OCI-LY7 (cell line): ENCODE data around the gene KIF9.

Source experiments
- EZH2phosphoT487 ChIP-seq: fragments of 200-600 bp; sonication (generic); IDR thresholded peaks from 2 replicates; pipeline ENCODE4 v1.6.1; 2018; ENCODE audit warnings: low read depth, borderline replicate concordance, mild to moderate bottlenecking, mixed run types, antibody characterized with exemption, low read length, moderate library complexity, mixed read lengths
- TF ChIP-seq, protein P1 (sequence below): fragments of 200-600 bp; sonication (generic); conservative IDR thresholded peaks from 2 replicates; pipeline ENCODE4 v1.5.1; 2014; ENCODE audit warnings: mild to moderate bottlenecking, antibody characterized with exemption, low read length, moderate library complexity, mixed read lengths

DNA sequence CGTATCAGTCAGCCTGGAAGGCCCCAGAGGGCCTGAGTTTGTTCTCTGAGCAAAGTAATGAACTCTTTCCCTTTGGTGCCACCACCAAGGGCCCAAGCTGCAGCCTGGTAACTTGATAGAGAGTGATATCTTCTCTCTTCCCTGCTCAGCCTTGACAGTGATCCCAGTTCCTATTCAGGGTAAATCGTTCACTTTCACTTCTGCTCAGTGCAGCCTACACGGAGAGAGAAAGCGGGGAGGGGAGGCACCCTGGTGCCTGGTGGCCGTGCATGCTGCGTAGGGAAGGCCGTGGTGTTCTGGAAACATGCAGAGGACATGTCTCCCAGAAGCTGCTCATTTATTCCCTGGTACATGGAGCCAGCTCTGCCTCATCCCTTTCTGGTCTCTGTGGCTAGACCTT lies 54.9 kb downstream of the KIF9 start:
- TF ChIP-seq, protein P1, sequence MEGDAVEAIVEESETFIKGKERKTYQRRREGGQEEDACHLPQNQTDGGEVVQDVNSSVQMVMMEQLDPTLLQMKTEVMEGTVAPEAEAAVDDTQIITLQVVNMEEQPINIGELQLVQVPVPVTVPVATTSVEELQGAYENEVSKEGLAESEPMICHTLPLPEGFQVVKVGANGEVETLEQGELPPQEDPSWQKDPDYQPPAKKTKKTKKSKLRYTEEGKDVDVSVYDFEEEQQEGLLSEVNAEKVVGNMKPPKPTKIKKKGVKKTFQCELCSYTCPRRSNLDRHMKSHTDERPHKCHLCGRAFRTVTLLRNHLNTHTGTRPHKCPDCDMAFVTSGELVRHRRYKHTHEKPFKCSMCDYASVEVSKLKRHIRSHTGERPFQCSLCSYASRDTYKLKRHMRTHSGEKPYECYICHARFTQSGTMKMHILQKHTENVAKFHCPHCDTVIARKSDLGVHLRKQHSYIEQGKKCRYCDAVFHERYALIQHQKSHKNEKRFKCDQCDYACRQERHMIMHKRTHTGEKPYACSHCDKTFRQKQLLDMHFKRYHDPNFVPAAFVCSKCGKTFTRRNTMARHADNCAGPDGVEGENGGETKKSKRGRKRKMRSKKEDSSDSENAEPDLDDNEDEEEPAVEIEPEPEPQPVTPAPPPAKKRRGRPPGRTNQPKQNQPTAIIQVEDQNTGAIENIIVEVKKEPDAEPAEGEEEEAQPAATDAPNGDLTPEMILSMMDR, result no peak
- TF ChIP-seq EZH2phosphoT487, result no peak
